ENCODE measurements around the gene PTPN20.
"Not testable (repeated sequence)": the region's sequence is repeated elsewhere in the genome, so short reads cannot be mapped to it uniquely, and the experiment has no call there.

Gene PTPN20

DNA sequence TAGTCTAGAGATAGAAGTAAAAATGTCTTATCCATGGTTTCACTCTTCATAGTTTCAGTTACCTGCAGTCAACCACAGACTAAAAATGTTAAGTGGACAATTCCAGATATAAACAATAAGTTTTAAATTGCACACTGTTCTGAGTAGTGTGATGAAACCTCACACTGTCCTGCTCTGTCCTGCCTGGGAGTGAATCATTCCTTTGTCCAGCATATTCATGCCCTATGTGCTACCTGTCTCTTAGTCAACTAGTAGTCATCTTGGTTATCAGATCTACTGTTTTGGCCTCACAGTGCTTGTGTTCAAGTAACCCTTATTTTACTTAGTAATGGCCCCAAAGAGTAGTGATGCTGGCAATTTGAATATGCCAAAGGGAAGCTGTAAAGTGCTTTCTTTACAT is 49.5 kb downstream of the PTPN20 start:
- DNase-seq, result not testable (repeated sequence)

DNA sequence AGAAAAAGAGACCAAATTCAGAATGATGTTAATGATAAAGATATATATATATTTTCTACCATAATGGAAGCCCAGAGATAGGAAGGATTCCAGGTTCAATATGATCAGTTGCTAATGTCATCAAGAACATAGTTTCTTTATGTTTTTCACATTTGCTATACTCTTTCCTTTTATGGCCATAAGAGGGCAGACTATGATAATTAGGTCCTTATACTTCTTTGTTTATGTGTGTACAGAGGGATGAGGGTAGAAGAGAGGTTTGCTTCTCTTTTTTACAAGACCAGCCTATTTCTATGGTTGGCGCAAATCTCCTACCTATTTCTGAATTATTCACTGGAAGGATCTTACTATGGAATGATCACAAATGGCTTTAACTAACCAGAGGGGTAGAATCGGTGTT is 52.1 kb downstream of the PTPN20 start:
- DNase-seq, result not testable (repeated sequence)

DNA sequence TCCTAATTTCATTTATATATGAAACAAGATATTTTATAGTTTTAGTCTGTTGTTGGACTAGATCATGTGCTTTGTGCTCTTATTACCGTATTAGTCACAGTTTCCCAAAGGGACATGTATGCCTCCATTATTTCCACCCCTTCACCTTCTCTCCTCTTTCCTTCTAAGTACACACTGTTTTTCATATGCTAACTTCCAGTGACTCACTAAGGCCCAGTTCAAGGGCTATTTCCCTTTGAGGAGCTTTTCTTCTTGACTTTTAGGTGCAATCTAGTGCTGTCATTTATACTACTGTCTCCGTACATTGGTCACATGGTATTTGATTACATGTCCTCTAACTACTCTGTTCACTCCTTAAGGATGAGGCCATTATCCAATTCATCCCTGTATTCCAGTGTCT is 55.8 kb downstream of the PTPN20 start:
- DNase-seq, result not testable (repeated sequence)

DNA sequence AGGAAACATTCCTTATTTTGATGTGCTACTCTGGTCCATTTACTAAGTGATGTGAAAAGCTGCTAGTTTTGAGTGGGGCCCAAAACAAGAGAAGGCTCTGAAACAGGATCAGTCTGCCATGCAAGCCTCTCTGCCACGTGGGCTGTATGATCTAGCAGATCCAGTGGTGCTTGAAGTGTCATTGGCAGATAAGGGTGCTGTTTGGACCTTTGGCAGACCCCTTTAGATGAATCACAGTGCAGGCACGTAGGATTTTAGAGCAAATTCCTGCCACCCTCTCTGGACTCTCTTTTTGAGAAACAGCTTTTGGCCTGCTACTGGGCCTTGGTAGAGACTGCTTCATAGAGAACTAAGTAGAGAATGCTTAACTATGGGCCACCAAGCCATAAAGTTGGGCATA is 69.0 kb downstream of the PTPN20 start:
- not testable (repeated sequence) for DNase-seq

DNA sequence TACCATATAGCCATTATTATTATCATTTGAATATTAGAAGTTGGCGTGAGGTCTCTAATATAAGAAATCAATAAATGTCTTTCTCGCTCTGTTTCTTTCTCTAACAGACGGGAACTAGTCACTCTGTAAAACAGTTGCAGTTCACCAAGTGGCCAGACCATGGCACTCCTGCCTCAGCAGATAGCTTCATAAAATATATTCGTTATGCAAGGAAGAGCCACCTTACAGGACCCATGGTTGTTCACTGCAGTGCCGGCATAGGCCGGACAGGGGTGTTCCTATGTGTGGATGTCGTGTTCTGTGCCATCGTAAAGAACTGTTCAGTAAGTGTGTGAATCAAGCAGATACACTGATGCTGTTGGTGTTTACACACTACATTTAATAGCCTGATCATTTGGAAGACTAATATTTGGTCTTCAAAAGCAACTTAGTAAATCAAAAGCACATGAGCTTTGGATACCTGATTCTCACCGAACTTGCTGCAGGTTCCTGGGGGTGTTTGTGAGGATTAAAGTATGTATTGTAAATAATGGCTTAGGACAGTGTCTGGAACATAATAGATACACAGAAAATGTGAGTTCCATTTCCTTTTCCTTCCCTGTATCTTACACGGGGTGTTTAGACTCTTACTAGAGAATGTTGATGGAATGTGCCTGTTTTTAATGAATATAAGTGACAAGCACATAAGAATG is 76.2 kb downstream of the PTPN20 start:
- DNase-seq, result not testable (repeated sequence)

DNA sequence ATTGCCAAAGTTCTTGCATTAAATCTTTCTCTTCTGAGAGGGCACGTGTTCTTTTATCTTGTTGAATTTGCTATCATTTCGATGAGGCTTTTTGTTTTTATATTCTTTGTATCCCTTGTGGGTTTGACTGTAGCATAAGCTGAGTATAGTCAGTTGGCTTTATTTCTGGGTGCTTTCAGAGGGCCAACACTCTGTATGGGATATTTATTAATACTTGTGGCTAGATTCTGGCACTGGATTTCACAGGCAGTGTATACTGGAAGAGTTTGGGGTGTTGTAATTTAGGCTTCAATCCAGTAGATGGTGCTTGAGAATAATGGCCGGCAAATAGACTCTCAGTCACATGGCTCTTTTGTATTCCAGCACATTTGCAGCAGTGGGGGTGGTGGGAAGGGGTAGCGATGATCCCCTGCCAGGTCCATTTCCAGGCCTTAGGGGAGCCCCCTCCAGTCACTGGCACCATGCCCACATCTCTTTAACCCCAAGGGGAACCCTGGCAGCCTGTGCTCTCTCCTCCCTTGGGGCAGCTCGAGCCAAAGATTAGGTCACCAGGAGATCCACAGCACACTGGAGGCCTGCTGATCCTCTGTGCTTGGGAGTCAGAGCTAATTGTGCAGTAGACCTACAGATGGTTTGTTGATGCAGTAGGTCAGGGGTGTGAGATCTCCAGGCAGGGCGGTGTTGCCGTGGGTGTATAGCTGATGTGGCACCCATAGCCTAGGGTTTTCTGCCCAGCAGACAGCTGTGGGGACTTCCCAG is 81.8 kb downstream of the PTPN20 start:
- DNase-seq, result no peak

DNA sequence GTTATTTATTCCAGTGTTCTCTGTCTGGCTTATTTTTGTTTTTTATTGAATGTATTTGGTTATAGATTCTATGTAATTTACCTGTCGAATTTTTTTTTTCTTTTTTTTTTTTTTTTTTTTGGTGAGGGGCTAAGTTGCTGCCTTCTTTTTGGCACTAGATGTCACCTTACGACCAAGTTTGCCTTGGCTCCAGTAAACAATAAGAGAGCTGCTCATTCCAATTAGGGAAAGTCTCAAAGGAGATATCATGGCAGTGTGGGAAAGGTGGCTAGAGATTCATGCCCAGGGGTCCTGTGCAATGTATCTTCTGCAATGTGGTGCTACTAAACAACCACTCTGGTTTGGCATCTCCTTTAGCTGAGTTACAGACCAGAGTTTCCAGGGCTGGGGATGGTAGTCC is 84.0 kb downstream of the PTPN20 start:
- DNase-seq, result no peak

DNA sequence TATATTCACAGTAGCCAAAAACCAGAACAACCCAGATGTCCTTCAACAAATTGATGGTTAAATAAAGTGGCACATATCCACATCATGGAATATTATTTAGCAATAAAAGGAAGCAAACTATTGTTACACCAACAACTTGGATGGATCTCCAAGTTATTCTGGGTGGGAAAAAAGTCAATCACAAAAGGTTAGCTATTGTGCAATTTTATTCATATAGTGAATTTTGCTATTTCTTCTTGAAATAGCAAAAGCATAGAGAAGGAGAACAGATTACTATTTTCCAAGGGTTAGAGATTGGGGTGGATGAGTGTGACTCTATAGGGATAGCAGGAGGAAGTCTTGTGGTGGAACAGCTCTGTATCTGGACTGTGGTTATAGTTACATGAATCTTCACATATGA is 87.0 kb downstream of the PTPN20 start:
- no peak for DNase-seq

DNA sequence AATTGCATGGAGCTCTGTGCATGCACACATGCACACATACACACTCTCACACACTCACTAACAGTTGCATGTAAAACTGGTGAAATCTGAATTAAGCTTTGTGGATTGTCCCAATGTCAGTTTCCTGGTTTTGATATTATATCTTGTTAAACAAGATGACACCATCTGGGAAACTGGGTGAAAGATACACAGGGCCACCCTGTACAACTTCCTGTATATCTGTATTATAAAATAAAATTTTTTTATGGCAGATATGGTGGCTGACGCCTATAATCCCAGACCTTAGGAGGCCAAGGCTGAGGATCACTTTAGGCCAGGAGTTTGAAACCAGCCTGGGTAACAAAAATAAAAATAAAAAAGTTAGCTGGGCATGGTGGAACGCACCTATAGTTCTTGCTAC is 87.4 kb downstream of the PTPN20 start:
- DNase-seq, result no peak

DNA sequence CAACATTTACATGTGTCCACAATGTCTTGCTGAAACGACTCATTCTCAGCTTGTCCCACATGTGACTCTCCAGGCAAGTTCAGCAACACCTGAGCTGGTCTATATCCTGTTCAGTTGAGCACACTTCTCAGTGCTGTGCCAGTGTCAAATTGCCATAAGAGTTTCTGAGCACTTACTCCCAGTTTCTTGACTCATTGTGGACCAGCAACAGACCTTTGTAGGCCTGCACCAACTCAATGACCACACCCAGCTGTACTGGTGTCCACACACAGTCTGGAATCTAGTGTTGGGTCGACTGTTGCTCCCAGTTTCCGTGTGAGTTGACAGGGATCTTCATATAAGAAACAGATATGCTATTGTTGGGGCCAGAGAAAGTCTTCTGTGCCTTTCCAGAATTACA is 88.0 kb downstream of the PTPN20 start:
- no peak for DNase-seq

DNA sequence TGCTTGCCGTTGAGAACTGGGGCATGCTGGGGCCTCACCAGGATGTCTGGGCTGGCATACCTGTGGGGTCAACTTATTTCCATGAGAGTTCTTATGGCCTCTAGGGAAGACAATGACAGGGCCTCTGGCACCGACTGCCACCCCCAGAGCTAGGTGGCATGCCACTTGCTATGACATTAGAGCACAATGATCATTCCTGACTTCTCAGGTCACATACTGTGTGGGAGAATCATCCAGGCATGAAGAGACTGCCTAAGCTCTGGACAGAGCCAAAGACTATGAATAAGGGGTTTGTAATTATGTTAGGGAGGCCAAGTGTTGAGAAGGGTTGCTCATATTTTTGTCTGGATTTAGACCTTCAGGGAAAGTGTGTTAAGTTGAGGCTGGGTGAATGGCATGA is 97.5 kb downstream of the PTPN20 start:
- no peak for DNase-seq

DNA sequence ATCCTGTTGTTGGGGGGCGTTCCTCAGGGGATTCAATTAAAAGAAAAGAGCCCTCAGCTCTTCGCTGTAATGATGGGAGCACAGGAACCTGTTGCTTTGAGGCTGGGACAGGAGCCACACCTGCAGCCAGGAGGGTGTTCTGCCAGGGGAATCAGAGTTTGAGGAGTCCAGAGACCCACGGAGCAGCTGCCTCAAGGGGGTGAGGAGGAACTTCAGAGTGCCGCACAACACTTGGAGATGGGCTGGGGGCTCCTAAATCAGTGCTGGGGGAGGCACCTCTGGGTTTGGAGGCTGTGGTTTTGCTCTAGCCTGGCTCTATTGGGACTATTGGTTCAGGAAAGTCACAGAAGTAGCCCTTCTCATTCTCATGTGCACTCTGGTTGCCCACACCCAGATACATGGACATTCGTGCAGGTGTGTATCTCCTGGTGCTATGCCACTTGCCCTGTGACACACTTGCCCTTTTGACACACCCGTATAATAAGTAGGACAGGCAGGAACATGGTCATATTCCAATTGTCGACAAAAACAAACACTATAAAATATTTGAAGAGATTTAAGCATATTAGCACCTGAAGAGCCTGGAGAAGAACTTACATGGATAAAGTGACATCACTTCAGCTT is 98.1 kb downstream of the PTPN20 start:
- no peak for DNase-seq

DNA sequence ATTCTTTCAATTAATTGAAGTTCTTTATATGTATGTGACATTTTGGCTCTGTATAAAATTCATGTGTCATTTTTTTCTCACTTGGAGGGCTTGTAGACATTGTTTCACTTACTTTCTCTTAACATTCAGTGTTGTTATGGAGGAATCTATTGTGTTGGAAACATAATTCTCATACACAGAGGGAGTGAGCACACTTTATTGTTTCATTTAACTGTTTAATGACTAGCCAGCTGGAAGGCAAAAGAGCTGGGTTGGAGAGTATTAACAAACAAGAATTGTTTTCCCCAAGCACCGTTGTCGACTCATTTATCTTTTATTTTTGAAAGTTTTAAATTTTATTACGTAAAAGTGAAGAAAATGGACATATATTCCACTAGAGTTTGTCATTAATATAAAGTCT is 98.8 kb downstream of the PTPN20 start:
- no peak for DNase-seq

DNA sequence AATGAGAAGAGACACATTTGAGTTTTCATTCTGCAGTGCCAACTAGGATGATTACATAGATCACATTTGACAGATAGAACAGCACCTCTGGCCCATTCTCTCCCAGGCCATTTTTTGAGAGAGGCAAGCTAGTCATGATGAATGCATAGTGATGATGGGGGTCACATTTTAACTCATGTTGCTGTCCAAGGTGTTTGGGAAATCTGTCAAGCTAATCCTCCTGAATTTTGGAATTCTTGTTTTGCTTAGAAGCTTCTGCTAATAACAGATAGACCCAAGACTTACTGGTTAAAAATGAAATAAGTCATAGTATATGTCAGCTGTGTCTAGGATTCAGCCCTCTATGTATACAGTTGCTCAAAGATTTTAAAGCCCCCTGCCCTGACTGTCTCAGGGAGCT is 101.0 kb downstream of the PTPN20 start:
- DNase-seq, result no peak

DNA sequence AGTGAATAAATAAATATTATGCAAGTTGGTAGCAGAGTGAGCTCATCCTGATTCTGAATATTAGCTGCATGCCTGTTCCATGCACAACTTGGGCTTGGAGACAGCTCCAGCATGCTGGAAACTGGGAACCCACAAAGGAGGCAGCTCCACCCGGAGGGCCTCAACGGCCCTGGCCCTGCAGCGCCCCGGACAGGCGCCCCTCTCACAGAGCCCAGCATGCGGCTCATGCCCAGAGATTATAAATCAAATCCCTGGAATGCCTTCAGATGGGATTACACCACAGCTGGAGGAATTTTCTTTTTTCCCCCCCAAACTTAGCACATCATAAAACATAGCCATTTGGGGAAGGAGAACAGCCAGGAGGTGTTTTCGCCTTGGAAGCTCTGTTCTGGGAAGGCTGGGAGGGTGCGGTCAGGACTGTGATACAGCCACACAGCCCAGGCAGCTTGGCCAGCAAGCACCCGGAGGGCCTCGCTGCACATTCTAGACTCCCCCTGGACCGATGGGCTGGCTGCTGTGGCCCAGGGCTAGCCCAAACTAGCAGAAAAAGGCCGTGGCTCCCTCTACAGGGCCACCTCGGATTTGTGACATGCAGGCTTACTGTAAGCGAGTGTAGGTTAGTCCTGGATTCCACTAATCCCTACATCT is 102.4 kb downstream of the PTPN20 start:
- DNase-seq, result no peak

DNA sequence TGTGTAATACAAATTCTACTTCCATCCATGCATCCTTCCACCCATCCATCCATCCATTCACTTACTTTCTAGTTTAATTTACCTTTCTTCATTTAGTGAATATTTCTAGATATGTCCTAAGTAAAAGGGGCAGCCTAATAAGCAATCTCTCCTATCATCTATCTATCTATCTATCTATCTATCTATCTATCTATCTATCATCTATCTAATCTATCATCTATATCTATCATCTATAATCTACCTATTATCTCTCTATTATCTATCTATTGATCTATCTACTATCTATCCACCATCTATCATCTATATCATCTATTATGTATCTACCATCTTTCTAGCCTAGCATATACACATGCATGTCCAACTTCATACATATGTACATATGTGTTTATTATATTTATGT is 104.2 kb downstream of the PTPN20 start:
- DNase-seq, result no peak

DNA sequence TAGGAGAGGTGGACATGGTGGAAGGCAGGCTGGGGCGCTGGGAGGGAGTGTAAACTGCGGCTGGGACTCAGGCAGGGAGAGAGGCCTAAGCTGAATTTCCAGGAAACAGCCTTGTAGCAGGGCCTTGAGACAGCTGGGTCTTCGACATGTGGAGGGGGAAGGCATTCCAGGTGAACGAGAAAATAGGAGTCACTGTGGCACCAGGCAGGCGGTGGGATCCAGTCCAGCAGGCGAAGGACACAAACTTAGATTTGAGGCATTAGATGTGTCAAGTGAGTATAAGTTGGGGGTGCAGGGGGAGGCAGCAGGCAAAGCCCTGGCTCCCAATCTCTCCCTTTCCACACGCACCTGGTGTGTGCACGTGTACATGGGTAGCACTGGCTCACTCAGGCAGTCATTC is 105.3 kb downstream of the PTPN20 start:
- DNase-seq, result no peak

DNA sequence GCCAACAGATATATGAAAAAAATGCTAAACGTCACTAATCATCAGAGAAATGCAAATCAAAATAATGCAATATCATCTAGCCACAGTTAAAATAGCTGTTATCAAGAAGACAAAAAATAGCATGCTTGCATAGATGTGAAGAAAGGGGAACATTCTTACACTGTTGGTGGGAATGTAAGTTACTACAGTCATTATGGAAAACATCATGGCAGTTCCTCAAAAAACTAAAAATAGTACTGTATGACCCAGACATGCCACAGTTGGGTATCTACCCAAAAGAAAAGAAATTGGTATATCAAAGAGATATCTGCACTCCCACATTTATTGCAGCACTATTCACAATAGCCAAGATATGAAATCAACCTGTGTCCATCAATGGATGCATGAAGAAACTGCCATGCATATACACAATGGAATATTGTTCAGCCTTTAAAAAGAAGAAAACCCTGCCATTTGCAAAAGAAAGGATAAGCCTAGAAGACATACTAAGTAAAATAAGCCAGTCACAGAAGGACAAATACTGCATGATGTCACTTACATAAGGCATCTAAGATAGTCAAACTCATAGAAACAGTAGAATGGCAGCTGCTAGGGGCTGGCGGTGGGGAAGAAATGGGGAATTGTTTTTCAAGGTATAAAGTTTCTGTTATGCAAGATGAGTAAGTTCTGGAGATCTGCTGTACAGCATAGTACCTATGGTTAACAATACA is 107.0 kb downstream of the PTPN20 start:
- no peak for DNase-seq

DNA sequence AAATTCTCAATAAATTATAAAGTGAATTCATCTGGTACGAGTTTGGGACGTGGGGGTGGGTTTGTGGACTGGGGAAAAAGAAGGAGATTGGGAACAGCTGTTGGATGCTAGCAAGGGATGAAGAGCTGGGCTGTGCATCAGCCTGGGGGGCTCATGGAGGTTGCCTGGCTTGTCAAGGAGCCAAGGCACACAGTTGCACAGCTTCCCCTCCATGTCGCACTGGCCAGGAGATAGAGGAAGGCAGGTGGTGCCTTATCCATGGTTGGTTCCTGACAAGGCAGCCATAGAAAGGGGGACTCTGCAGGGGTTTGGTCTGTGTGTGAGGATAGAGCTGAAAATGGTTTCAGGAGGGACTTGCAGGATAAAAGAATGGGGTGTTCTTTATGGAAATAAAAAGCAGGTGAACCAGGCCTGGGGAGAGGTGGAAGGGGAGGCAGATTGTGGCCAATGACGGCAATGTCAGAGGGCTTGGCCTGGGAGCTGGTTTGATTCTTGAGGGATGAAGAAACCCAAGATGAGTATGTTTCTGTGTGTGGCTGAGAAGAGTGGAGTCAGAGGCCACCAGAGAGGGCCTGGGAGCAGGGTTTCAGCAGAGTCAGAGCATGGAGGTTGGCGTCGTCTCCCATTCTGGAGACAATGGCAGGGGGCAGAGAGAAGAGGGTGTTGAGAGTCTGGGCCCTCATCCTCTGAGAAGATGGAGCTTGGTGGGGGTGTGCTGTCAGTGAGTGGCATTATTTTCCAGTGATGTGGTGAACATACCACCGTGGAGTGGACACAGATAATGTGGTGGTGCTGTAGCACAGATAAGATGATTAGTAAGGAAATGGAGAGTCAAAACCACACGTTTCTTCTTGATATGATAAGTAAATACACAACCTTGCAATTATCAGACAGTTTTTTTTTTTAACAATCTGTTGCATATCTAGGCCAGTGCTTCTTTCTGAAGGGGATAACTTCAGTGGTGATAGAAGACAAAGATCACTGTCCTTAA is 108.2 kb downstream of the PTPN20 start:
- no peak for DNase-seq

DNA sequence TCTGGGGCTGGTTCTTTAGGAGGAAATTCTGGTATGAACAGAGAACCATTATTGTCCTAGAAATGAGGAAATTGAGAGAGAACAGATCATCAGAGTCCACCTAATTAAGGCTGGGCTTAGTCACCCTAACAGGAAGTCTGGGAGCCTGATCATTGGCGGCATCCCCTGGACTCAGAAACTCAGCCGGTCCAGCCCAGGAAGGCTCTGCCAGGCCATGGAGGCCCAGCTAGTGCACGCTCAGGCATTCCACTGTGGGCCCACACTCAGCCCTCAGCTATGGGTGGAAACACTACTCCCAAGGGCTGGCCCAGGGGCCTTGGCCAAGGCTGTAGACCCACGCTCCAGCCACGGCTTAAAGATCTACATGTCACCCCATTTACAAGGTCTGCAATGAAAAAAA is 109.2 kb downstream of the PTPN20 start:
- no peak for DNase-seq

DNA sequence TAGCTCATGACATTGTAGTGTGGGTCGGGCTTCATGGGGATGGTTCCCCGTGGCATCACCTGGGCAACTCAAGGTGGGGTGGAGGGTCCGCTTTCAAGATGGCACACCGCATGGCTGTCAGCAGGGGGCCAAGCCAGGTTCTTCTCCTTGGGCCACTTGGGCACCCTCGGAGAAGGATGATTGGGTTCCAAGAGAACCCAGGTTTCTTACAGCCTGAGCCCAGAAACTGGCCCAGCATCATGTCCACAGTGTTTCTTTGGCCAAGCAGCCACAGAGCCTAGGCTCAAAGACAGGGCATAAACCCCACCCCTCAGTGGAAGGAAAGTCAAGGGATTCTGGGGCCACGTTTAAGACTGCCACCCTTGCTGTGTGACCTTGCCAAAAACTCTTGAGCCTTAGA is 110.6 kb downstream of the PTPN20 start:
- DNase-seq, result no peak
